Measurements from ENCODE around the gene DDX11.
"Not testable (repeated sequence)": the region's sequence is repeated elsewhere in the genome, so short reads cannot be mapped to it uniquely, and the experiment has no call there.

DDX11 gene

DNA sequence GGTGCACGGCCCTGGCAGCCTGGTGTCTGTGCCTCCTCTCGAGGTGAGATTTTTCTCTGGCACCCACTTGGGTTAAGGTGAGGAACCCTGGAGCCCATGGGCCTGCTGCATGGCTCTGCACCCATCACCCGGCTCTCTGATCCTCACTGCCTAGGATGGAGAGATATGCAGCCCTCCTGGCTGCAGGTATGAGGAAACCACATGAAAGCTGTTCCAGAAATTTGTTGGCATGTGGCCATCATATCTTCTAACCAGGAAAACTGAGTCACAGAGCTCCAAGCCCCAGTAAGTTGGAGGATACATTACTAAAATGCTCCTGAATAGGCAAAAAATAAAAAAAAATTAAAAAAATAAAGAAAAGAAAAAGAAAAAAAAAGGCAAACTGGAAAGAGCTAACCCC lies 39.3 kb upstream of the DDX11 start:
- TF ChIP-seq, protein P1, sequence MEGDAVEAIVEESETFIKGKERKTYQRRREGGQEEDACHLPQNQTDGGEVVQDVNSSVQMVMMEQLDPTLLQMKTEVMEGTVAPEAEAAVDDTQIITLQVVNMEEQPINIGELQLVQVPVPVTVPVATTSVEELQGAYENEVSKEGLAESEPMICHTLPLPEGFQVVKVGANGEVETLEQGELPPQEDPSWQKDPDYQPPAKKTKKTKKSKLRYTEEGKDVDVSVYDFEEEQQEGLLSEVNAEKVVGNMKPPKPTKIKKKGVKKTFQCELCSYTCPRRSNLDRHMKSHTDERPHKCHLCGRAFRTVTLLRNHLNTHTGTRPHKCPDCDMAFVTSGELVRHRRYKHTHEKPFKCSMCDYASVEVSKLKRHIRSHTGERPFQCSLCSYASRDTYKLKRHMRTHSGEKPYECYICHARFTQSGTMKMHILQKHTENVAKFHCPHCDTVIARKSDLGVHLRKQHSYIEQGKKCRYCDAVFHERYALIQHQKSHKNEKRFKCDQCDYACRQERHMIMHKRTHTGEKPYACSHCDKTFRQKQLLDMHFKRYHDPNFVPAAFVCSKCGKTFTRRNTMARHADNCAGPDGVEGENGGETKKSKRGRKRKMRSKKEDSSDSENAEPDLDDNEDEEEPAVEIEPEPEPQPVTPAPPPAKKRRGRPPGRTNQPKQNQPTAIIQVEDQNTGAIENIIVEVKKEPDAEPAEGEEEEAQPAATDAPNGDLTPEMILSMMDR (IDR thresholded peaks at IDR 0.05; ENCODE audit: low read length, missing control alignments) = no peak
- H3K4me3 ChIP-seq (replicated peaks; ENCODE audit: low read depth, low read length) = no peak overlapping the region
- DNase-seq (ENCODE audit: low read depth) = no peak

DNA sequence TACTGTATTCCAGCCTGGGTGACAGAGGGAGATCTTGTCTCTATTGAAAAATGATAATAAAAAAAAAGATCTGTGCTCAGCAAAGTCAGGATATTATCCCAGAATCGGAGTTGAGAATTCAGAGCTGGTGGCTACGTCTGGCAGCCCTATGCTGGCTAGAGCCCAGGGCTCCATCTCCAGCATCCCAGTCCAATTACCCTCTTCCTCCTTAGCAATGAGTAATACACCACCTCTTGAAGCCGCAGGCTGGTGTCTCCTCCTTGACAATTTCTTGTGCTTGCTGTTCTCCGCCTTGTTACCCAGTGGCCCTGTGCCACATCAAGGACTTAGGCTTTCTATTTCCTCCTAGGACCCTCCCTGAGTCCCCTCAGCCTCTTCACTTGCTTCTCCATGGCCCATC lies 38.4 kb upstream of the DDX11 start:
- H3K4me3 ChIP-seq (replicated peaks; ENCODE audit: low read depth, low read length) = no peak overlapping the region
- TF ChIP-seq, protein P1 (IDR thresholded peaks at IDR 0.05; ENCODE audit: low read length, missing control alignments) = no peak
- DNase-seq (ENCODE audit: low read depth) = no peak

DNA sequence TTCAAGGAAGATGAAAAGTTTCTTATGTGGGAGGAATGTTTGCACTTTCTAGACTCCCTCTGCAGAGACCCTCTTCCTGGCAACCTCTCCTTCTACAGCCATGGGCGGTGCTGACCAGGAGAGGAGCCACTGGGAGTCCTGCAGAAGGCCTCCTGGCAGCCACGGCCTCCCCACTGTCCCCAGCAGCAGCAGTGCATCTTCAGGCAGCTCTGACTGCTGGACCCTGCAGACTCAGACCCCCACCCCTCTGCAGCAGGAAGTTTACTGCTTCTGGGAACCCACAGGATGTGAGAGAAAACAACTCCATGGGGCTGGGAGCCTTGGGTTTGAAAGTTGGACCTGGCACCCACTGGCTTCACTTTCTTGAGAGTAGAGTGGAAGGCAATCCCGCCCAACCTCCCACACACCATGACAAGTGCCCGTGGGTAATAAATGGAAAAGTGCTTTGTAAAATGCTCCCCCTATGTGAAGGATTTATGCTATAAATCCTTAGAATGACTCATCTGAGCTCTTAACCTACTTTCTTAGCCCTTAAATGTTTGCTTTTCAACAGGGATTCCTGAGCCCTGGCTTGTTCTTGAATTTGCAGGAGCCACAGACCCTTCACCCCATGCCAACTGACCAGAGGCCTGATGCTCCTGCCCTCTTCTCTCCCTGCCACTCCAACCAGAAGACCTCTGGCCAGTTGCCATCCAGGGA lies 37.5 kb upstream of the DDX11 start:
- DNase-seq (ENCODE audit: low read depth) = no peak
- no peak overlapping the region for H3K4me3 ChIP-seq (replicated peaks; ENCODE audit: low read depth, low read length)
- TF ChIP-seq, protein P1 (IDR thresholded peaks at IDR 0.05; ENCODE audit: low read length, missing control alignments) = no peak

DNA sequence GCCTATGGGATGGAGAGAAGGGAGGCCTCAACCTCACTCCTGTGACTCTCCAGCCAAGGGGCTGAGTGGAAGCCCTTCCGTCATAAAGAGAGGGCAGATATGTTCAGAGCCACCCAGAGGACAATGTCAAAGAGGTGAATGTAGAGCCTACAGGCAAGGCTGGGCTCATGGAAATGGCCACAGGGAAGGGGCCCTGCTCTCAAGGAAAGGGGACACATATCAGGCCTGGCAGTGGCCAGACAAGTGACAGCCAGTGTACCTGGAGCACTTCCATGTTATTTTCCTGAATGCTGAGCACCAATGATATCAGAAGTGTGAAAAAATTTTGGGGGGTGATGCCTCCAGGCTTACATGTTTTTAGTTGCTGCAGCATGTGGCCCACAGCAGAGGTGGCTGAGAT lies 36.6 kb upstream of the DDX11 start:
- TF ChIP-seq, protein P1 (IDR thresholded peaks at IDR 0.05; ENCODE audit: low read length, missing control alignments) = no peak
- no peak overlapping the region for H3K4me3 ChIP-seq (replicated peaks; ENCODE audit: low read depth, low read length)

DNA sequence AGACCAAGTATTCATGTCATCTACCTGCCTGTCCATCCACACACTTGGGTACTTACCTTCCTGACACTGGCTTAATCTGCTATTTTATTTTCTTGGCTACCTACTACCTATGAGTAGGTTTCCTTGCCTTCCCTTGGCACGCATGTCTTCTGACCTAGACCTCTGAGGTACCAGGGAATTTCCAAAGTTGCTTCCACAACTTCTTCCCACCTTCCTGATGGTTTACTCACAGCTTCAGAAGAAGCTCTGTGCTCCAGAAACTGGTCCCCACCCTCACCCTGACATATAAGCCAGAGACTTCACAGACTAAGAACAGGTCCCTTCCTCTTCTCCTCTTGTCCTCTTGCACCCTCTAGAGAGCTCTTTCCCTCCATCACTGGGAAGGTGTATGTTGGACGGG lies 35.7 kb upstream of the DDX11 start:
- no peak for DNase-seq (ENCODE audit: low read depth)
- H3K4me3 ChIP-seq (replicated peaks; ENCODE audit: low read depth, low read length) = no peak overlapping the region
- TF ChIP-seq, protein P1 (IDR thresholded peaks at IDR 0.05; ENCODE audit: low read length, missing control alignments) = no peak

More for the DNA sequence above, 36.6 kb upstream of the DDX11 start:
- no peak for DNase-seq (ENCODE audit: low read depth)

DNA sequence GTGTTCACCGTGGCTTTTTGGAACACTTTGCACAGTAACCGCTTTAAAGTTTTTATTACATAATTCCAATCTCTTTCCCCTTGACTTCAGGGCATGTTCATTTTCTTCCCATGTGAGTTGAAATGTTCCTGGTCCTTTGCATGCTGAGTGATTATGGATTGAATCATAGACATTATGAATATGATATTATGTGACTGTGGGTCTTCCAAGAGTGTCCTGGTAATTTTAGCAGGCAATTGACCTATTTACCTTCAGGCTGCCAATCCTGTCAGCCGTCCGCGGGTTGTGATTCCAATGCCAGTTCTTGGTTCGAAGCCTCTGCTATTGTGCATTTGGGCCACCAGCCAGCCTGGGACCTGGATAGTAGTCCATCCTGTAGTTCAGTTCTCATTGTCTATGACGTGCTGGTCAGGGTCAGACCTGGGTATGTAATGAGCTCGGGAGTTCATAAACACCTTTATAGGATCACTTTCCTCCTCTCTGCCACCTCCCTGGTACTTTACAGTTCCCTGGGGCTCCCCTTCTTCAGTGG lies 32.6 kb upstream of the DDX11 start:
- no peak for DNase-seq (ENCODE audit: low read depth)
- H3K4me3 ChIP-seq (replicated peaks; ENCODE audit: low read depth, low read length) = no peak overlapping the region
- TF ChIP-seq, protein P1 (IDR thresholded peaks at IDR 0.05; ENCODE audit: low read length, missing control alignments) = no peak

DNA sequence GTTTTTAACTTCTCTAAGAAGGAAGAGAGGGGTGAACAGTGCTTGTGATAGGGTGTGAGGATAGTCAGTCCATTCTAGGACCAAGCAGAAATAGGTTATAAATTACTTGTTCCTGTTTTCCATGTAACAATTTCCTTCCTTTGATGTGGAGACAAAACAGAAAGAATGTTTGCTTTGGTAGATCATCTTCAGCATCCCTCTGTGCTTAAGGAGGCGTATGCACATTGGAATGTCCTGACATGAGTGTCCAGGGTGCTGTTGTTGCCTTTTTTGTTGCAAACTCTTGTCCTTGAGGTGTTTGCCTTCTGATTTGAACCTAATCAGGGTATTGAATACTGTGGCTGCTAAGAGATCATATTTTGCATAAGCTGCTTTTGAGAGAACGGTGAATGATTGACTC lies 23.5 kb upstream of the DDX11 start:
- not testable (repeated sequence) for DNase-seq (ENCODE audit: low read depth)

DNA sequence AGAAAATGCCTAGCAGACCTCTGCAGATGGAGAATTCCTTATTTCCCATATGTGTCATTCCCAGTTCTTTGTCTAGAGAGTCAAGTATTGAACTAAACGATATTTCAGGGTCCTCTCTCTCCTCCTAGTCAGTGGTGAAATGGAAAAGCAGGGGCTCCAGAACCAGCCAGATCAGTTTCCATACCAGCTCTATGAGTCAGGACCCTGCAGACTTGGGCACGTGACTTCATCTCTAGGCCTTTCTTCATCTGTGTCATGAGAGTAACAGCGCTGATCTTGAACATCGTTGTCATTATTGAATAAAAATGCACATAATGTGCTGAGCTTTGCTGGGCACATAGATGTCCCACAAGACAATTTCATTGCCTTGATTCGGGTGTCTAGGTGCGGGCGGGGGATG lies 23.1 kb upstream of the DDX11 start:
- H3K4me3 ChIP-seq (replicated peaks; ENCODE audit: low read depth, low read length); DNase-seq (ENCODE audit: low read depth): not testable (repeated sequence)

More for the DNA sequence above, 23.5 kb upstream of the DDX11 start:
- H3K4me3 ChIP-seq (replicated peaks; ENCODE audit: low read depth, low read length) = not testable (repeated sequence)

DNA sequence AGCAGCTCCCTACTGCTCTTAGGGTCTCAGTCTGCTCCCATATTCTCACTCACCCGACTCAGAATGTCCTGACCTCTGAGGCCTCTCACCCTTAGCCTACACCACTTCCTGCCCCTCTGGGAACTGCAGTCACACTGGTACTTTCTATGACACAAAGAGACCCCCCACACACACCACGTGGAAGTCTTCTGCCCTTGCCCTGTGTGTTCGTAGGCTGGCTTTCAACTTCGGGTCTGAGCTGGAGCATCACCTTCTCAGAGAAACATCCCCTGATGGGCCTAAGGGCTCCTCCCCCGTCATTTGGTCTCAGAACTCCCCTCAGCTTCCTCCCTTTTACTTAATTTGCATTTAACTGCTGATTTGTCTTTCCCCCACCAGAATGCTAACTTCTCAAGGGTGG lies 22.0 kb upstream of the DDX11 start:
- not testable (repeated sequence) for DNase-seq (ENCODE audit: low read depth)

DNA sequence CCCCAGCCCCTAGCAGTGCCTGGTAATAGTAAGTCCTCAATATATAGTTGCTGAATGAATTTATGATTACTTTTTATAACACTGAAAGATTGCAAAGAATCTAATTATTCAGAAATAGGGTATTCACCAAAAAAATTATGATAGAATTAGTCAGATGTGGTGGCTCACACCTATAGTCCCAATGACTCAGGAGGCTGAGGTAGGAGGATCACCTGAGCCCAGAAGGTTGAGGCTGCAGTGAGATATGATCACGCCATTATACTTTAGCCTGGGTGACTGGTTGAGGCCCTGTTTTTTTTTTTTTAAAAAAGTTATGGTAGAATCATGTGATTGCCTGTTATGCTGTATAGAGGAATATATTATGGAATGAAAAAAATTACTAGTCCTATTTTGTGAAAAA lies 21.5 kb upstream of the DDX11 start:
- not testable (repeated sequence) for H3K4me3 ChIP-seq (replicated peaks; ENCODE audit: low read depth, low read length); DNase-seq (ENCODE audit: low read depth)

More for the DNA sequence above, 22.0 kb upstream of the DDX11 start:
- not testable (repeated sequence) for H3K4me3 ChIP-seq (replicated peaks; ENCODE audit: low read depth, low read length)

DNA sequence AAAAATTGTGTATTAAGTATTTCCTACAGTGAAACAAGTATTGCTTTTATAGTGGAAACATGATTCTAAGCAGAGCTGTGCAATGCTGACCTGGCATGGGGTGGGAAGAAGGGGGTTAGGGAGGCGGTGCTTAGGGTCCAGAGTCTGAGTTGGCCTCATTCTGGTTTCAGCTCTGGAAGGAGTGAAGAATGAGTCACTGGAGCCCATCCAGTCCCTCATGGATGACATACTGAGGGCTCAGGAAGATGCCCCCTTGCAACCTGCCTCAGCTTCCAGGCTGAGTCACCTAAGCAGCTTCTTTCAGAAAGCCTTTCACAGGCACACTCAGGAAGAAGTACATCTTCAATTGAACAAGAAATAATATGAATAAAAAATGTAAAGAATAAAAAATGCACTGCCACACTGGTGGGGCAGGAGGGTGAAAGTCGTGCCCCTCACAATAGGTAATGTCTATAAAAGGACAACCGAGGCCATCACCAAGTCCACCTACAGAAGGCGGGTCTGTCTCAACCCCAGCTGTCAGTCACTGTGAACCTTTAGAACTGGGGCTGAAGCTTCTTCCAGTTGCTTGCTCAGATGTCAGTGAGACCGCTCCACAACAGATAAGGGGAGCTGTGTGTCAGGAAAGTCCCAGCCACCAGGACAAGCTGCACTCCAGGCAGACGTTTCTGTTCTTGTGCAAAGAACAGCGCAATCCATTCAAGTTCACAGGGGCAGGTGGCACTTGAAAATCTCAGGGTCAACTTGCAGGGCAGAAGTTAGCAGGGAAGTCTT lies 20.8 kb upstream of the DDX11 start:
- DNase-seq (ENCODE audit: low read depth) = peak; percentile 32

More for the DNA sequence above, 20.8 kb upstream of the DDX11 start:
- not testable (repeated sequence) for H3K4me3 ChIP-seq (replicated peaks; ENCODE audit: low read depth, low read length)

Data from fibroblast of pulmonary artery (primary cell).